HepG2 (cell line): ENCODE measurements around the gene SLC22A12. TPM values are rescaled to one million over a fixed set of nuclear protein-coding genes. Genes with fewer than 3 reads are reported as not detected.

Source experiments
- ATAC-seq: fragments of 200-7000 bp; cut with Tn5 transposase; 3 replicates; pipeline ENCODE4 v1.9.1; 2020; ENCODE audit warnings: mild to moderate bottlenecking, moderate library complexity
- BruUV-seq: library from RNA; stranded (reverse); fragments of 400-500 nt; replicated peaks from 2 replicates; lab custom pipeline; 2021; lab: Mats Ljungman, UMichigan
- CTCF ChIA-PET: fragments of 300-600 bp; formaldehyde crosslinking; extraction: SDS; loops from one replicate; lab custom pipeline; 2021; ENCODE audit warnings: low total read pairs, inconsistent platforms, low intra/inter-chr PET ratio; lab: Yijun Ruan, JAX
- POLR2A ChIA-PET: fragments of 350-600 bp; sonication (Branson Sonifier 250); formaldehyde crosslinking; loops from one replicate; lab custom pipeline; 2020; ENCODE audit warnings: antibody characterized with exemption, inconsistent platforms; lab: Yijun Ruan, JAX
- DNase-seq: peaks from one replicate; pipeline ENCODE4 v3.0.0-alpha.2; 2015; ENCODE audit warnings: low spot score
- FAIRE-seq: peaks from 3 replicates; lab custom pipeline; 2011; peaks lifted over from hg19 to GRCh38; lab: Jason Lieb, UNC
- H2AFZ ChIP-seq: one replicate; pipeline ENCODE4 v1.6.1; 2011; ENCODE audit warnings: low read length, inconsistent platforms
- H3K27ac ChIP-seq: fragments of 300-600 bp; 3 replicates; pipeline ENCODE4 v1.8.0; 2011; ENCODE audit warnings: mixed run types, mild to moderate bottlenecking, mixed read lengths, low read length, inconsistent platforms; ENCODE audit not compliant: insufficient read depth; ENCODE audit errors: extremely low read length
- H3K27me3 ChIP-seq, 2 experiments: fragments of 200-600 bp in 1 of 2; 2 replicates in 1 of 2; 3 replicates in 1 of 2; pipeline versions ENCODE4 v1.6.0 to v1.8.0; 2011; ENCODE audit warnings: low read length in 2 of 2, mild to moderate bottlenecking in 2 of 2, moderate library complexity in 2 of 2, inconsistent platforms in 1 of 2; ENCODE audit not compliant: insufficient read depth in 2 of 2, control insufficient read depth in 1 of 2
- H3K36me3 ChIP-seq, 2 experiments: fragments of 200-600 bp in 1 of 2; replicated peaks in 1 of 2; 2 replicates in 1 of 2; 3 replicates in 1 of 2; pipeline versions ENCODE4 v1.5.1 to v1.8.0; 2011; ENCODE audit warnings: low read length in 2 of 2, inconsistent platforms in 1 of 2; ENCODE audit not compliant: insufficient read depth in 2 of 2, control insufficient read depth in 1 of 2
- H3K4me1 ChIP-seq: 2 replicates; pipeline ENCODE4 v1.5.1; 2012; ENCODE audit warnings: low read length, inconsistent platforms; ENCODE audit not compliant: insufficient read depth
- H3K4me2 ChIP-seq: 2 replicates; pipeline ENCODE4 v1.6.0; 2011; ENCODE audit warnings: low read depth, low read length, inconsistent platforms
- H3K4me3 ChIP-seq, 3 experiments: fragments of 200-600 bp in 1 of 3; sonication (generic), shearing (Covaris generic) in 1 of 3; replicated peaks in 1 of 3; 2 replicates each; pipeline ENCODE4 v1.5.1; 2011 to 2016; ENCODE audit warnings: low read length in 3 of 3, inconsistent platforms in 2 of 3, low read depth in 2 of 3, mild to moderate bottlenecking in 2 of 3, control low read depth in 1 of 3, mixed read lengths in 1 of 3; ENCODE audit not compliant: insufficient read depth in 1 of 3
- H3K79me2 ChIP-seq: one replicate; pipeline ENCODE4 v1.6.1; 2011; ENCODE audit warnings: low read length, inconsistent platforms; ENCODE audit not compliant: insufficient read depth
- H3K9ac ChIP-seq: 2 replicates; pipeline ENCODE4 v1.6.0; 2011; ENCODE audit warnings: mild to moderate bottlenecking, low read depth, low read length, inconsistent platforms; ENCODE audit not compliant: insufficient read depth
- H3K9me3 ChIP-seq: 2 replicates; pipeline ENCODE4 v1.5.1; 2012; ENCODE audit warnings: mild to moderate bottlenecking, low read length
- H4K20me1 ChIP-seq: 2 replicates; pipeline ENCODE4 v1.6.0; 2011; ENCODE audit warnings: inconsistent platforms, mild to moderate bottlenecking, low read length, moderate library complexity; ENCODE audit not compliant: insufficient read depth
- FOSL2 ChIP-seq: sonication (generic); formaldehyde crosslinking; IDR thresholded peaks from 2 replicates; pipeline ENCODE4 v1.4.0; 2020; ENCODE audit warnings: missing genetic modification reagents
- HDAC2 ChIP-seq: sonication (generic); formaldehyde crosslinking; IDR thresholded peaks from 2 replicates; pipeline ENCODE4 v1.4.0; 2020; ENCODE audit warnings: missing genetic modification reagents
- NFE2 ChIP-seq: sonication (generic); formaldehyde crosslinking; IDR thresholded peaks from 2 replicates; pipeline ENCODE4 v1.4.0; 2020; ENCODE audit warnings: missing genetic modification reagents
- NFRKB ChIP-seq: fragments of 450-650 bp; IDR thresholded peaks from 2 replicates; pipeline ENCODE4 v1.6.1; 2017
- REST ChIP-seq, 2 experiments: IDR thresholded peaks; 2 replicates each; pipeline ENCODE4 v1.6.1; 2011 to 2012; ENCODE audit warnings: low read length in 2 of 2, borderline replicate concordance in 1 of 2, low read depth in 1 of 2, mild to moderate bottlenecking in 1 of 2, moderate library complexity in 1 of 2
- SAP130 ChIP-seq: IDR thresholded peaks from 2 replicates; pipeline ENCODE4 v1.6.1; 2016; ENCODE audit warnings: low read depth
- SRSF4 ChIP-seq: fragments of 200-400 bp; formaldehyde crosslinking; IDR thresholded peaks from one replicate; pipeline ENCODE4 v1.6.1; 2018; ENCODE audit warnings: mild to moderate bottlenecking, low read depth, low read length, moderate library complexity; ENCODE audit not compliant: poor library complexity, severe bottlenecking
- ZNF747 ChIP-seq: sonication (generic); formaldehyde crosslinking; IDR thresholded peaks from 2 replicates; pipeline ENCODE4 v1.8.1; 2023; ENCODE audit warnings: missing genetic modification reagents, mild to moderate bottlenecking, borderline replicate concordance
- ZNF816 ChIP-seq: sonication (generic); formaldehyde crosslinking; IDR thresholded peaks from 2 replicates; pipeline ENCODE4 v1.8.0; 2022; ENCODE audit warnings: missing genetic modification reagents, mild to moderate bottlenecking, borderline replicate concordance
- WGBS: methylation state at CpG from one replicate; pipeline ENCODE4 v1.1.6; 2017; ENCODE audit warnings: low lambda C conversion rate; 5-methylcytosine and 5-hydroxymethylcytosine counted together
- in situ Hi-C: cut with HindIII; loops from 2 replicates; pipeline ENCODE4 v1.10.0; 2017; ENCODE audit warnings: low pct_unique_long_range_greater_than_20kb; ENCODE audit not compliant: extremely low pct_ligation_motif_present
- intact Hi-C: fragments of 100-400 bp; cut with micrococcal nuclease; formaldehyde crosslinking; loops from one replicate; pipeline ENCODE4 v1.10.0; 2022; ENCODE audit not compliant: unreplicated experiment
- polyA plus RNA-seq, 8 experiments: library from polyadenylated mRNA; depleted of rRNA in 3 of 8; stranded (reverse) in 7 of 8; unstranded in 1 of 8; fragments of >200 nt; fragmentation: Illumina TruSeq in 4 of 8; extraction: Trizol in 4 of 8; gene quantifications; 2 replicates each; pipeline versions ENCODE4 v1.2.1 to v1.2.3, GENCODE V29; 2011 to 2016; ENCODE audit warnings: low read depth in 4 of 8, missing spikeins in 1 of 8, mixed read lengths in 1 of 8; ENCODE audit not compliant: insufficient read depth in 1 of 8
- total RNA-seq, 5 experiments: library from RNA; depleted of rRNA; stranded (reverse); fragments of >200 nt; fragmentation: Illumina TruSeq; extraction: Trizol; gene quantifications; 2 replicates each; pipeline ENCODE4 v1.2.3, GENCODE V29; 2016; ENCODE audit warnings: low read depth in 1 of 5

SLC22A12 gene
- total and polyA plus RNA-seq, 2 of the 13 experiments (the other 11 are each of a cell fraction or from before 2014, with no cell fraction given), result not detected

- ATAC-seq (no peak), FAIRE-seq (no peak), DNase-seq (no peak)
- Histone ChIP-seq H3K36me3 (no peaks in the 10 kb centered on the region), H2AFZ (no peak overlapping the region), H3K4me3 (no peak overlapping the region), H3K4me2 (no peak overlapping the region), H3K27me3 (peaks cover 11 to 45% of the 10 kb centered on the region in 2 experiments), H3K4me1 (no peaks in the 10 kb centered on the region), H3K79me2 (no peaks in the 10 kb centered on the region), H3K27ac (no peak overlapping the region), H3K9ac (no peak overlapping the region), H3K9me3 (no peaks in the 10 kb centered on the region), H4K20me1 (no peaks in the 10 kb centered on the region)
- intact Hi-C loops (no loop called here), in situ Hi-C loops (no loop called here)
- POLR2A ChIA-PET, result no interaction called here
- TF ChIP-seq ZNF816 (CRISPR knock-in tag) (no peak), NFE2 (CRISPR knock-in tag) (no peak), SAP130 (CRISPR knock-in tag) (no peak), ZNF747 (CRISPR knock-in tag) (no peak), SRSF4 (no peak), NFRKB (no peak), FOSL2 (CRISPR knock-in tag) (no peak)
- BruUV-seq, result no TSS peak
- CTCF ChIA-PET, result no interaction called here
- WGBS, result 11% methylated on average over 7 of the region's 7 CpGs
These were observed 42.6 kb downstream of the SLC22A12 start for GRCh38 chr11:64633555-64634159.

DNA sequence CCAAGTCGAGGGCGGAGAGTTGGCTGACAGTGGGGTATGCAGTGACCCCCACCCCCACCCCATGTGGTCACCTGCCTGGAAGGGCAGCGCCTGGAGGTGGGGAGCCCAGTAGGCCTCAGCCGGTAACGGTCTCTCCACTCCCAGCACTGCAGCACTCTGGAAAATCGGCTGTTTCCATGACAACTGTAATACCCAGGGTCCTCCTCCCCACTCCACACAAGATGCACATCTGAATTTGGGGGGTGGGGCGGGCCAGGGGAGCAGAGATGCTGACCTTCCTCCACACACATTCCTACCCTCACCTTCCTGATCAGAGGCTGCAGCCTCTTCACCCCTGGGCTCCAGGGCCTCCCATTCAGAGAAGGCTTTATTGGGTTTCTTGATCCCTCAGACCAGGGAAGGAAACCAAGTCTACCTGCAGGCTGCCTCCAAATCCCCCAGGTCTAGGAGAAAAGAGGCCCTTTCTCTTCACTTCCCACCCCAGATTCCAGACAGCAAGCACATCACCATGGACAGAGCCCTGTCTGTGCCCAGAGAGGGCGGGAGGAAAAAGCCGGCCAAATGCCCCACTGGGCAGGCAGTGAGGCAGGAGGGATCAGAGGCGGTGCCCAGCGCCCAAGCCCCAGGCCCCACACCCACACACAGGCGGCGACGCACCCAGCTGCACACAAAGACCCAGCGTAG lies 46.5 kb downstream of the SLC22A12 start:
- in situ Hi-C loops, result no loop called here
- Histone ChIP-seq H3K9me3 (no peaks in the 10 kb centered on the region), H3K27ac (no peak overlapping the region), H3K4me1 (no peaks in the 10 kb centered on the region), H3K4me3 (no peak overlapping the region), H2AFZ (no peak overlapping the region), H4K20me1 (no peaks in the 10 kb centered on the region), H3K9ac (no peak overlapping the region), H3K4me2 (no peak overlapping the region), H3K79me2 (no peaks in the 10 kb centered on the region), H3K27me3 (peaks cover 9 to 60% of the 10 kb centered on the region in 2 experiments; a peak in 4 of 5 replicates), H3K36me3 (no peaks in the 10 kb centered on the region)
- POLR2A ChIA-PET, result no interaction called here
- CTCF ChIA-PET, result no interaction called here
- TF ChIP-seq HDAC2 (CRISPR knock-in tag) (no peak), REST (IDR thresholded peaks at IDR 0.05; ENCODE audit: borderline replicate concordance in 1 of 2, low read depth in 1 of 2, low read length in 2 of 2) (peak in 1 of 2 experiments; percentile 41; a peak in 2 of 4 replicates)
- intact Hi-C loops, result no loop called here
- WGBS, result 50% methylated on average over 9 of the region's 15 CpGs
- no TSS peak for BruUV-seq
- DNase-seq (no peak), FAIRE-seq (no peak), ATAC-seq (no peak)
